Esophagus squamous epithelium (tissue), 5 donors: Measurements from ENCODE around the gene ELAVL2. TPM values are rescaled to one million over a fixed set of nuclear protein-coding genes. Genes with fewer than 3 reads are reported as not detected.
A peak's percentile ranks its signal among the peaks of the same experiment; 100 is the strongest.

Experiments
- DNase-seq: peaks from one replicate; lab custom pipeline; 2025; lab: John Stamatoyannopoulos, UW
- H3K27ac ChIP-seq, 4 donors: fragments of 200-600 bp; sonication (generic); one replicate each; pipeline ENCODE4 v1.5.1; 2016 to 2019; ENCODE audit warnings: mild to moderate bottlenecking in 1 of 4
- H3K27me3 ChIP-seq, 4 donors: fragments of 200-600 bp; sonication (generic); 1 replicate in 3 of 4; 2 replicates in 1 of 4; pipeline versions ENCODE4 v1.5.1 to v1.6.0; 2017 to 2021; ENCODE audit warnings: antibody characterized with exemption in 1 of 4
- H3K36me3 ChIP-seq, 3 donors: fragments of 200-600 bp; sonication (generic); one replicate each; pipeline ENCODE4 v1.5.1; 2016 to 2019
- H3K4me1 ChIP-seq, 3 donors: fragments of 200-600 bp; sonication (generic); one replicate each; pipeline ENCODE4 v1.5.1; 2017 to 2019
- H3K4me3 ChIP-seq, 4 donors: fragments of 200-600 bp; sonication (generic); 1 replicate in 3 of 4; 2 replicates in 1 of 4; pipeline ENCODE4 v1.5.1; 2016 to 2019; ENCODE audit warnings: mild to moderate bottlenecking in 2 of 4, moderate library complexity in 1 of 4
- H3K9me3 ChIP-seq, 3 donors: fragments of 200-600 bp; sonication (generic); one replicate each; pipeline ENCODE4 v1.5.1; 2016 to 2019
- POLR2A ChIP-seq, 4 donors: fragments of 450-650 bp; IDR thresholded peaks; one replicate each; pipeline ENCODE4 v1.6.1; 2017; ENCODE audit warnings: antibody characterized with exemption in 4 of 4, mild to moderate bottlenecking in 4 of 4, moderate library complexity in 3 of 4
- WGBS, 2 donors: methylation state at CpG; one replicate each; pipeline ENCODE4 v1.1.5; 2018; 5-methylcytosine and 5-hydroxymethylcytosine counted together
- intact Hi-C: fragments of 100-400 bp; cut with DNase I; formaldehyde crosslinking; loops from one replicate; pipeline ENCODE4 v1.15.0; 2022
- total RNA-seq, 4 donors: library from RNA; depleted of rRNA; stranded (reverse); fragments of >200 nt; gene quantifications; one replicate each; pipeline ENCODE4 v1.1.0, GENCODE V29; 2016
- TF ChIP-seq, protein P1 (sequence below), 6 experiments: fragments of 450-650 bp in 4 of 6; fragments of 200-600 bp in 2 of 6; sonication (generic) in 2 of 6; IDR thresholded peaks; one replicate each; pipeline ENCODE4 v1.5.1; 2016 to 2019; ENCODE audit warnings: antibody characterized with exemption in 6 of 6, mild to moderate bottlenecking in 4 of 6, moderate library complexity in 4 of 6
- donor health status: DM: yes; HTN: yes; CAD: no.

ELAVL2 gene
- under 1 TPM in 3 of 4 donors, not detected in 1; 0.29 to 0.97 (median 0.95) TPM for total RNA-seq

- WGBS, 2 donors = 2 to 6% methylated on average over 15 to 18 of the region's 30 CpGs
- Histone ChIP-seq H3K4me1 (peaks cover 14 to 48% (median 15%) of the 10 kb centered on the region in 3 donors), H3K4me3 (peak within 1 kb of the TSS; percentile 23 to 61 (median 38)), H3K27ac (no peak within 1 kb of the TSS), H3K27me3 (peaks cover 7 to 100% (median 28%) of the 10 kb centered on the region in 4 donors), H3K36me3 (no peaks in the 10 kb centered on the region), H3K9me3 (no peaks in the 10 kb centered on the region)
- TF ChIP-seq, protein P1, sequence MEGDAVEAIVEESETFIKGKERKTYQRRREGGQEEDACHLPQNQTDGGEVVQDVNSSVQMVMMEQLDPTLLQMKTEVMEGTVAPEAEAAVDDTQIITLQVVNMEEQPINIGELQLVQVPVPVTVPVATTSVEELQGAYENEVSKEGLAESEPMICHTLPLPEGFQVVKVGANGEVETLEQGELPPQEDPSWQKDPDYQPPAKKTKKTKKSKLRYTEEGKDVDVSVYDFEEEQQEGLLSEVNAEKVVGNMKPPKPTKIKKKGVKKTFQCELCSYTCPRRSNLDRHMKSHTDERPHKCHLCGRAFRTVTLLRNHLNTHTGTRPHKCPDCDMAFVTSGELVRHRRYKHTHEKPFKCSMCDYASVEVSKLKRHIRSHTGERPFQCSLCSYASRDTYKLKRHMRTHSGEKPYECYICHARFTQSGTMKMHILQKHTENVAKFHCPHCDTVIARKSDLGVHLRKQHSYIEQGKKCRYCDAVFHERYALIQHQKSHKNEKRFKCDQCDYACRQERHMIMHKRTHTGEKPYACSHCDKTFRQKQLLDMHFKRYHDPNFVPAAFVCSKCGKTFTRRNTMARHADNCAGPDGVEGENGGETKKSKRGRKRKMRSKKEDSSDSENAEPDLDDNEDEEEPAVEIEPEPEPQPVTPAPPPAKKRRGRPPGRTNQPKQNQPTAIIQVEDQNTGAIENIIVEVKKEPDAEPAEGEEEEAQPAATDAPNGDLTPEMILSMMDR (IDR thresholded peaks at IDR 0.05) = no peak
- no peak for TF ChIP-seq POLR2A (IDR thresholded peaks at IDR 0.05)
- peak; percentile 33 for DNase-seq
- intact Hi-C loops = no loop called here
Measured at GRCh38 chr9:23826120-23826629, at the start of gene ELAVL2. TSS of gene ELAVL2 (minus strand) at chr9:23826240. CDS start at chr9:23762234, 64,006 bp downstream.

DNA sequence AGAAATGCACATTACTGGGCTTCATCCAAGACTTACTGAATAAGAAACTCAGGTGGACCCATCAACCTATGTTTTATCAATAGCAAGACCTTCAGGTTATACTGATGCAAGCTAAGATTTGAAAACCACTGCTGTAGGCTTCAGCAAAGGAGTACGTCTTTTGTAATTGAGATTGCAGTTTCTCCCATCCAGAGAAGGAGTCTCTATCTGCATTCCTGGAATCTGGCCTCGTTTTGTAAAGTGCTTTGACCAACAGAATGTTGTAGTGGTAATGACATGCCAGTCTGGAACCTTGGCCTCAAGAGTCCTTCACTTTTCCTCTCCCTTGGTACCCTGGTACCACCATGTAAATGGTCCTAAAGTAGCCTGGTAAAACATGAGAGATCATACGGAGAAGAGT lies 32.2 kb upstream of the ELAVL2 start:
- WGBS, 2 donors = 53 to 64% methylated on average over 3 of the region's 3 CpGs
- H3K4me1 ChIP-seq = no peaks in the 10 kb centered on the region
- H3K36me3 ChIP-seq = no peaks in the 10 kb centered on the region
- H3K27me3 ChIP-seq = no peaks in the 10 kb centered on the region
- DNase-seq = no peak
- TF ChIP-seq, protein P1 (IDR thresholded peaks at IDR 0.05) = no peak
- TF ChIP-seq POLR2A (IDR thresholded peaks at IDR 0.05) = no peak
- no peaks in the 10 kb centered on the region for H3K9me3 ChIP-seq
- no peak overlapping the region for H3K4me3 ChIP-seq
- no peak overlapping the region for H3K27ac ChIP-seq
- intact Hi-C loops = no loop called here

GRCh38 chr9:23855873-23856604 lies 30.0 kb upstream of the ELAVL2 start:
- WGBS, 2 donors = 65 to 72% methylated on average over 5 of the region's 5 CpGs
- intact Hi-C loops = no loop called here

DNA sequence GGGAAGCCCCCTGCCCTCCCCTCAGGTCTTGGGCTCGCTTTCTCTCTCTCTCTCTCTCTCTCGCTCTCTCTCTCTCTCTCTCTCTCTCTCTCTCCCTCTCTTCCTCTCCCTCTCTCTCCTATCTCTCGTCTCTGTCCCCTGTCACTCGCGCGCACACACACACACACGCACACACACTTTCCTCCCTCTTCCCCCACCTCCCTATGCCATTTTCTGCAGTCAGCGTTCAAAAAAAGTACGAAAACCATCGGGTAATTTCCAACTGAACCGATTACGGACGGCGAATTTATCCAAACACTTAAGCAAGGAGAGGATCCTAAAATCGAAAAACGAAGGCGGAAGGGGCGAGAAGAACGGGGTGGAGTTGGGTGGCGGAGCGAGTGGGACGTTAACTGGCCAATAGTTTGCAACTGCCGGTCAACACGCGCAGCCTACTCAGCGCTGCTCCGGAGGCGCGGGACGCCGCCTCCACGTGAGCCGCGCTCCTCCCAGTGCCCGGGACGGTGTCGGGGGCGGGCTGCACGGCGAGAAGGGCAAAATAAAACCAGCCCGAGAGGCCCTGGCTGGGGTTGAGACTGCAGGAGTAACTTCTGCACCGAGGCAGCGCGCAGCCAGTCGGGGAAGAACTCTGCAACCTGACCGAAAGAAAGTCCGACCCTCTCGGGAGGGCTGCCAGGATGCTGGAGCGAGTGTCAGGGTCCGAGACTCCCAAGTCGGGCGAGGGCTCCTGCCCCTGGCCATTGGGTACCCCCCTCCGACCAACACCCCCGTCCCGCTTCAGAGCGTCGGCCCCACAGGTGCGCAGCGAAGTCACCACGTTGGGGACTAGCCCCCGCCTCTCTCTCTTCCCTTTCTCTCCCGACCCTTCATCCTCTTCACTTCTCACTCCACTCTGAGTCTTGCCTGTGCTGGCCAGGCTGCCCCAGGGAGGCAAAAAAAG lies 24.9 kb upstream of the ELAVL2 start:
- 2 to 16% methylated on average over 42 to 45 of the region's 62 CpGs for WGBS, 2 donors
- Histone ChIP-seq H3K36me3 (no peaks in the 10 kb centered on the region), H3K4me1 (peaks cover 0 to 21% (median 15%) of the 10 kb centered on the region in 3 donors), H3K4me3 (peak overlapping the region; percentile 10 to 68 (median 34)), H3K27ac (no peak overlapping the region), H3K27me3 (peaks cover 0 to 59% (median 5%) of the 10 kb centered on the region in 4 donors), H3K9me3 (no peaks in the 10 kb centered on the region)
- DNase-seq = no peak
- intact Hi-C loops = no loop called here
- TF ChIP-seq, protein P1 (IDR thresholded peaks at IDR 0.05) = no peak
- no peak for TF ChIP-seq POLR2A (IDR thresholded peaks at IDR 0.05)

More at GRCh38 chr9:23855873-23856604, 30.0 kb upstream of the ELAVL2 start:
- Histone ChIP-seq H3K36me3 (no peaks in the 10 kb centered on the region), H3K27me3 (peaks cover 0 to 18% (median 2%) of the 10 kb centered on the region in 4 donors), H3K4me3 (no peak overlapping the region), H3K4me1 (peaks cover 0 to 5% (median 4%) of the 10 kb centered on the region in 3 donors), H3K27ac (no peak overlapping the region), H3K9me3 (no peaks in the 10 kb centered on the region)
- no peak for DNase-seq
- TF ChIP-seq, protein P1 (IDR thresholded peaks at IDR 0.05) = no peak
- no peak for TF ChIP-seq POLR2A (IDR thresholded peaks at IDR 0.05)
